ENCODE data around the gene UBXN11.

The UBXN11 gene

DNA sequence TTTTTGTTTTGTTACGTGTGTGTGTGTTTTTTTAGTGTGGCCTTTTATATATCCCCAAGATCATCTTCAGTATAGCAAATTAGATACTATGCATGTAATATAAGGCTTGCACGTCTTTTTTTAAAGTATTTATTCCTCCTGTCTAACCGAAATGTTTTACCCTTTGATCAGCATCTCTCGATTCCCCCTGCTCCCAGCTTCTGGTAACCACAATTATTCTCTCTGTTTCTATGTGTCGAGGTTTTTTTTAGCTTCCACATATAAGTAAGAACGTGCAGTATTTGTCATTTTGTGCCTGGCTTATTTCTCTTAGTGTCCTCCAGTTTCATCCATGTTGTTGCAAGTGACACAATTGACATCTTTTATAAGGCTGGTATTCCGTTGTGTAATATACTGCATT lies 53.7 kb downstream of the UBXN11 start:
- Histone ChIP-seq H3K27me3 (ENCODE audit: low read length) (no peaks in the 10 kb centered on the region), H3K9me2 (replicated peaks; ENCODE audit: insufficient read depth, low read length) (no peaks in the 10 kb centered on the region), H3K4me3 (ENCODE audit: insufficient read depth, low read length, poor library complexity, severe bottlenecking) (no peak overlapping the region), H3K9ac (ENCODE audit: low read length) (no peak overlapping the region), H3F3A (ENCODE audit: insufficient read depth) (no peaks in the 10 kb centered on the region), H3K4me2 (ENCODE audit: low read depth, low read length, poor library complexity, severe bottlenecking) (no peak overlapping the region), H3K79me2 (ENCODE audit: insufficient read depth, low read length) (peaks cover 30% of the 10 kb centered on the region), H4K20me1 (ENCODE audit: low read depth, low read length) (no peaks in the 10 kb centered on the region), H2AFZ (ENCODE audit: low read depth, low read length, severe bottlenecking) (no peak overlapping the region), H3K36me3 (ENCODE audit: low read length) (peaks cover 21% of the 10 kb centered on the region), H3K27ac (ENCODE audit: low read depth, low read length) (no peak overlapping the region), H3K9me3 (ENCODE audit: insufficient read depth, low read length) (no peaks in the 10 kb centered on the region)
- TF ChIP-seq EZH2phosphoT487 (conservative IDR thresholded peaks at IDR 0.05; ENCODE audit: low read length) (no peak), CTCF (IDR thresholded peaks at IDR 0.05; ENCODE audit: insufficient read depth, low read length, poor library complexity, severe bottlenecking) (no peak)

DNA sequence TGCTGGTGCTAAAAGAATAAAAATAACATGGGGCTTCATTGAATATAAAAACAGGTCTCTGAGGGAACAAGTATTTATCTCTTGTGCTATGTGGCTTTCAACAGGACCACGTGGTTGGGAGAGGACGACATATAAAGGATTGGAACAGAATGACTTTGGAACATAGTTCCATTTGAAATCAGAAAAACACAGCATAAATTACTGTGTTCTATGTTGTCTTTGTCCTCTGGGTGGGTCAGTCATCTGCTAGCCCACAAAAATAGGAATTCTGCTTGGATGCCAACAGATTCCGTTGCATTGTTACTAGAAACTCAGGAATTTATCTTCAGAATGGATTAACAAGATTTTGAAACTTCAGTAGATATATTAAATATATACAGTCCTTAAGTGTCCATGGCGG lies 66.5 kb downstream of the UBXN11 start:
- peaks cover 93% of the 10 kb centered on the region for H3K79me2 ChIP-seq (ENCODE audit: insufficient read depth, low read length)
- H3K4me3 ChIP-seq (ENCODE audit: insufficient read depth, low read length, poor library complexity, severe bottlenecking) = no peak overlapping the region
- peaks cover 18% of the 10 kb centered on the region; the same call in 1 of the 2 replicates for H4K20me1 ChIP-seq (ENCODE audit: low read depth, low read length)
- H3F3A ChIP-seq (ENCODE audit: insufficient read depth) = no peaks in the 10 kb centered on the region; the same call in 1 of the 2 replicates
- TF ChIP-seq EZH2phosphoT487 (conservative IDR thresholded peaks at IDR 0.05; ENCODE audit: low read length) = no peak
- TF ChIP-seq CTCF (IDR thresholded peaks at IDR 0.05; ENCODE audit: insufficient read depth, low read length, poor library complexity, severe bottlenecking) = no peak
- H3K9me3 ChIP-seq (ENCODE audit: insufficient read depth, low read length) = no peaks in the 10 kb centered on the region
- H2AFZ ChIP-seq (ENCODE audit: low read depth, low read length, severe bottlenecking) = no peak overlapping the region
- no peak overlapping the region for H3K27ac ChIP-seq (ENCODE audit: low read depth, low read length)
- H3K27me3 ChIP-seq (ENCODE audit: low read length) = no peaks in the 10 kb centered on the region
- no peak overlapping the region for H3K4me2 ChIP-seq (ENCODE audit: low read depth, low read length, poor library complexity, severe bottlenecking)
- H3K36me3 ChIP-seq (ENCODE audit: low read length) = peaks cover 22% of the 10 kb centered on the region; the same call in 1 of the 2 replicates
- no peaks in the 10 kb centered on the region for H3K9me2 ChIP-seq (replicated peaks; ENCODE audit: insufficient read depth, low read length)
- no peak overlapping the region for H3K9ac ChIP-seq (ENCODE audit: low read length)

- Histone ChIP-seq H3K36me3 (ENCODE audit: low read length) (0 out of 2 replicates have a peak, but pooled peaks cover 2% of the 10 kb centered on the region), H3K4me2 (ENCODE audit: low read depth, low read length, poor library complexity, severe bottlenecking) (peak overlapping the region; percentile 61), H4K20me1 (ENCODE audit: low read depth, low read length) (peaks cover 8% of the 10 kb centered on the region; the same call in 1 of the 2 replicates), H3K9ac (ENCODE audit: low read length) (no peak overlapping the region), H3K9me3 (ENCODE audit: insufficient read depth, low read length) (no peaks in the 10 kb centered on the region), H3K27ac (ENCODE audit: low read depth, low read length) (no peak overlapping the region), H3F3A (ENCODE audit: insufficient read depth) (no peaks in the 10 kb centered on the region; the same call in 1 of the 2 replicates), H2AFZ (ENCODE audit: low read depth, low read length, severe bottlenecking) (no peak overlapping the region), H3K79me2 (ENCODE audit: insufficient read depth, low read length) (peaks cover 78% of the 10 kb centered on the region), H3K4me3 (ENCODE audit: insufficient read depth, low read length, poor library complexity, severe bottlenecking) (no peak overlapping the region), H3K27me3 (ENCODE audit: low read length) (no peaks in the 10 kb centered on the region), H3K9me2 (replicated peaks; ENCODE audit: insufficient read depth, low read length) (no peaks in the 10 kb centered on the region)
- TF ChIP-seq CTCF (IDR thresholded peaks at IDR 0.05; ENCODE audit: insufficient read depth, low read length, poor library complexity, severe bottlenecking) (no peak), EZH2phosphoT487 (conservative IDR thresholded peaks at IDR 0.05; ENCODE audit: low read length) (no peak)
Observed at GRCh38 chr1:26237230-26237966, 69.0 kb downstream of the UBXN11 start.
